ENCODE data around the gene PMPCA.

DNA sequence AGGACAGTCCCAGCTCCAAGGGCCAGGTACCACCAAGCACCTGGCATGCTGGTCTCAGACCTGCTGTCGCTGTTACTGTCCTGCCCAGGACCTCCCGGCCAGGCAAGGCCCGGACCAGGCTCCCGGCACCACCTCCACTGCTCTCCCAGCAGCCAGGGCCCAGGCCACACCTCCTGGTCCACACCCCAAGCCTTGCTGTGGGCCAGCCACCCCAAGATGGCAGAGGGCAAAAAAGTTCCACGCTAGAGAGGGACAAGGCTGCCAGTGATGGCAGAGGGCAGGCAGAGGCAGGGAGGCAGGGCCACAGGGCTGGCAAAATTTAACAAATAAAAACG, 48.0 kb upstream of the PMPCA start:
- TF ChIP-seq, protein P1, sequence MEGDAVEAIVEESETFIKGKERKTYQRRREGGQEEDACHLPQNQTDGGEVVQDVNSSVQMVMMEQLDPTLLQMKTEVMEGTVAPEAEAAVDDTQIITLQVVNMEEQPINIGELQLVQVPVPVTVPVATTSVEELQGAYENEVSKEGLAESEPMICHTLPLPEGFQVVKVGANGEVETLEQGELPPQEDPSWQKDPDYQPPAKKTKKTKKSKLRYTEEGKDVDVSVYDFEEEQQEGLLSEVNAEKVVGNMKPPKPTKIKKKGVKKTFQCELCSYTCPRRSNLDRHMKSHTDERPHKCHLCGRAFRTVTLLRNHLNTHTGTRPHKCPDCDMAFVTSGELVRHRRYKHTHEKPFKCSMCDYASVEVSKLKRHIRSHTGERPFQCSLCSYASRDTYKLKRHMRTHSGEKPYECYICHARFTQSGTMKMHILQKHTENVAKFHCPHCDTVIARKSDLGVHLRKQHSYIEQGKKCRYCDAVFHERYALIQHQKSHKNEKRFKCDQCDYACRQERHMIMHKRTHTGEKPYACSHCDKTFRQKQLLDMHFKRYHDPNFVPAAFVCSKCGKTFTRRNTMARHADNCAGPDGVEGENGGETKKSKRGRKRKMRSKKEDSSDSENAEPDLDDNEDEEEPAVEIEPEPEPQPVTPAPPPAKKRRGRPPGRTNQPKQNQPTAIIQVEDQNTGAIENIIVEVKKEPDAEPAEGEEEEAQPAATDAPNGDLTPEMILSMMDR (conservative IDR thresholded peaks at IDR 0.05; ENCODE audit: low read depth in 2 of 2) = no peak
- TF ChIP-seq, protein P2, sequence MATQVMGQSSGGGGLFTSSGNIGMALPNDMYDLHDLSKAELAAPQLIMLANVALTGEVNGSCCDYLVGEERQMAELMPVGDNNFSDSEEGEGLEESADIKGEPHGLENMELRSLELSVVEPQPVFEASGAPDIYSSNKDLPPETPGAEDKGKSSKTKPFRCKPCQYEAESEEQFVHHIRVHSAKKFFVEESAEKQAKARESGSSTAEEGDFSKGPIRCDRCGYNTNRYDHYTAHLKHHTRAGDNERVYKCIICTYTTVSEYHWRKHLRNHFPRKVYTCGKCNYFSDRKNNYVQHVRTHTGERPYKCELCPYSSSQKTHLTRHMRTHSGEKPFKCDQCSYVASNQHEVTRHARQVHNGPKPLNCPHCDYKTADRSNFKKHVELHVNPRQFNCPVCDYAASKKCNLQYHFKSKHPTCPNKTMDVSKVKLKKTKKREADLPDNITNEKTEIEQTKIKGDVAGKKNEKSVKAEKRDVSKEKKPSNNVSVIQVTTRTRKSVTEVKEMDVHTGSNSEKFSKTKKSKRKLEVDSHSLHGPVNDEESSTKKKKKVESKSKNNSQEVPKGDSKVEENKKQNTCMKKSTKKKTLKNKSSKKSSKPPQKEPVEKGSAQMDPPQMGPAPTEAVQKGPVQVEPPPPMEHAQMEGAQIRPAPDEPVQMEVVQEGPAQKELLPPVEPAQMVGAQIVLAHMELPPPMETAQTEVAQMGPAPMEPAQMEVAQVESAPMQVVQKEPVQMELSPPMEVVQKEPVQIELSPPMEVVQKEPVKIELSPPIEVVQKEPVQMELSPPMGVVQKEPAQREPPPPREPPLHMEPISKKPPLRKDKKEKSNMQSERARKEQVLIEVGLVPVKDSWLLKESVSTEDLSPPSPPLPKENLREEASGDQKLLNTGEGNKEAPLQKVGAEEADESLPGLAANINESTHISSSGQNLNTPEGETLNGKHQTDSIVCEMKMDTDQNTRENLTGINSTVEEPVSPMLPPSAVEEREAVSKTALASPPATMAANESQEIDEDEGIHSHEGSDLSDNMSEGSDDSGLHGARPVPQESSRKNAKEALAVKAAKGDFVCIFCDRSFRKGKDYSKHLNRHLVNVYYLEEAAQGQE (IDR thresholded peaks at IDR 0.05; ENCODE audit: unreplicated experiment) = no peak
- TF ChIP-seq EZH2 (IDR thresholded peaks at IDR 0.05; ENCODE audit: low read depth, unreplicated experiment) (no peak), POLR2AphosphoS5 (IDR thresholded peaks at IDR 0.05; ENCODE audit: low read depth) (no peak), ZNF331 (CRISPR knock-in tag; IDR thresholded peaks at IDR 0.05; ENCODE audit: low read depth) (no peak)

All from GM23338 (cell line).